ENCODE measurements around the gene ARFGEF2. TPM values are rescaled to one million over a fixed set of nuclear protein-coding genes. Genes with fewer than 3 reads are reported as not detected.

The ARFGEF2 gene
- total and polyA plus RNA-seq, 2 donors from 2014 or later: 7.4 to 36.9 TPM

- DNase-seq (no peak), FAIRE-seq (no peak)
- Histone ChIP-seq H3K9me3 (ENCODE audit: control insufficient read depth in 2 of 3, insufficient read depth in 1 of 3, low read length in 3 of 3) (no peaks in the 10 kb centered on the region), H3K9ac (ENCODE audit: low read length in 3 of 3) (no peak overlapping the region), H3K4me3 (ENCODE audit: low read length in 3 of 3) (no peak overlapping the region), H3K27me3 (ENCODE audit: control insufficient read depth, insufficient read depth, low read length) (no peaks in the 10 kb centered on the region), H3K4me1 (ENCODE audit: control insufficient read depth in 2 of 3, insufficient read depth in 2 of 3, low read depth in 1 of 3, low read length in 3 of 3) (no peaks in the 10 kb centered on the region), H3K36me3 (ENCODE audit: control insufficient read depth in 2 of 3, insufficient read depth in 3 of 3, low read length in 3 of 3) (peaks cover 0 to 4% (median 4%) of the 10 kb centered on the region in 3 donors), H3K27ac (ENCODE audit: low read depth in 2 of 2, low read length in 2 of 2) (no peak overlapping the region)
- intact Hi-C loops (cut with DNase I): no loop called here
- no peak for TF ChIP-seq CTCF (IDR thresholded peaks at IDR 0.05; ENCODE audit: borderline replicate concordance, extremely low read depth, insufficient read depth)
Measured at GRCh38 chr20:49039854-49040253, 118.3 kb downstream of the ARFGEF2 start.

- no peak overlapping the region for H3K27ac ChIP-seq (ENCODE audit: low read depth in 2 of 2, low read length in 2 of 2)
- intact Hi-C loops (cut with DNase I): no loop called here
- no peaks in the 10 kb centered on the region for H3K27me3 ChIP-seq (ENCODE audit: control insufficient read depth, insufficient read depth, low read length)
- H3K36me3 ChIP-seq (ENCODE audit: control insufficient read depth in 2 of 3, insufficient read depth in 3 of 3, low read length in 3 of 3): no peaks in the 10 kb centered on the region
- no peak overlapping the region for H3K4me3 ChIP-seq (ENCODE audit: low read length in 3 of 3)
- peaks cover 0 to 11% (median 4%) of the 10 kb centered on the region in 3 donors for H3K4me1 ChIP-seq (ENCODE audit: control insufficient read depth in 2 of 3, insufficient read depth in 2 of 3, low read depth in 1 of 3, low read length in 3 of 3)
- no peaks in the 10 kb centered on the region for H3K9me3 ChIP-seq (ENCODE audit: control insufficient read depth in 2 of 3, insufficient read depth in 1 of 3, low read length in 3 of 3)
- FAIRE-seq (no peak), DNase-seq (no peak)
- no peak for TF ChIP-seq CTCF (IDR thresholded peaks at IDR 0.05; ENCODE audit: borderline replicate concordance, extremely low read depth, insufficient read depth)
- no peak overlapping the region for H3K9ac ChIP-seq (ENCODE audit: low read length in 3 of 3)
Measured at GRCh38 chr20:49043000-49043399, 121.5 kb downstream of the ARFGEF2 start.

GRCh38 chr20:49045440-49046086 is 124.1 kb downstream of the ARFGEF2 start:
- no peaks in the 10 kb centered on the region for H3K36me3 ChIP-seq (ENCODE audit: control insufficient read depth in 2 of 3, insufficient read depth in 3 of 3, low read length in 3 of 3)
- H3K4me3 ChIP-seq (ENCODE audit: low read length in 3 of 3): peak overlapping the region; percentile 72 to 95 (median 76)
- peak overlapping the region in 2 of 3 donors; percentile 51 to 88 for H3K9ac ChIP-seq (ENCODE audit: low read length in 3 of 3)
- DNase-seq (peak in 1 of 5 donors; percentile 37), FAIRE-seq (no peak)
- peak overlapping the region; percentile 76 to 93 for H3K27ac ChIP-seq (ENCODE audit: low read depth in 2 of 2, low read length in 2 of 2)
- no peaks in the 10 kb centered on the region for H3K27me3 ChIP-seq (ENCODE audit: control insufficient read depth, insufficient read depth, low read length)
- no peaks in the 10 kb centered on the region for H3K9me3 ChIP-seq (ENCODE audit: control insufficient read depth in 2 of 3, insufficient read depth in 1 of 3, low read length in 3 of 3)
- intact Hi-C loops (cut with DNase I): no loop called here
- TF ChIP-seq CTCF (IDR thresholded peaks at IDR 0.05; ENCODE audit: borderline replicate concordance, extremely low read depth, insufficient read depth): no peak
- peaks cover 0 to 11% (median 6%) of the 10 kb centered on the region in 3 donors for H3K4me1 ChIP-seq (ENCODE audit: control insufficient read depth in 2 of 3, insufficient read depth in 2 of 3, low read depth in 1 of 3, low read length in 3 of 3)
